ELF-1 (cell line): ENCODE data around the gene HECA.
"Not testable (repeated sequence)": the region's sequence is repeated elsewhere in the genome, so short reads cannot be mapped to it uniquely, and the experiment has no call there.

Experiments
- DNase-seq: peaks from one replicate; pipeline ENCODE4 v3.0.0-alpha.2; 2016; ENCODE audit warnings: low read depth, low spot score

HECA gene

DNA sequence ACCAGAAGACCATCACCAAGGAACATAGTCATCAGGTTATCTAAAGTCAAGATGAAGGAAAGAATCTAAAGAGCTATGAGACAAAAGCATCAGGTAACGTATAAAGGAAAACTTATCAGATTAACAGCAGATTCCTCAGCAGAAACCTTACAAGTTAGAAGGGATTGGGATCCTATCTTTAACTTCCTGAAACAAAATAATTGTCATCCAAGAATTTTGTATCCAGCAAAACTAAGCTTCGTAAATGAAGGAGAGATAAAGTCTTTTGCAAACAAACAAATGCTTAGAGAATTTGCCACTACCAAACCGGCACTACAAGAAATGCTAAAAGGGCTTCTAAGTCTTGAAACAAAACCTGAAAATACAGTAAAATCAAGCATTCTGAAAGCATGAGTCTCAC lies 71.0 kb downstream of the HECA start:
- no peak for DNase-seq

DNA sequence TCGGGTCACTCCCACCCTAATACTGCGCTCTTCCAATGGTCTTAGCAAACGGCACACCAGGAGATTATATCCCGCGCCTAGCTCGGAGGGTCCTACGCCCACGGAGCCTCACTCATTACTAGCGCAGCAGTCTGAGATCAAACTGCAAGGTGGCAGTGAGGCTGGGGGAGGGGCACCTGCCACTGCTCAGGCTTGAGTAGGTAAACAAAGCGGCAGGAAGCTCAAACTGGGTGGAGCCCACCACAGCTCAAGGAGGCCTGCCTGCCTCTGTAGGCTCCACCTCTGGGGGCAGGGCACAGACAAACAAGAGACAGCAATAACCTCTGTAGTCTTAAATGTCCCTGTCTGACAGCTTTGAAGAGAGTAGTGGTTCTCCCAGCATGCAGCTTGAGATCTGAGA lies 75.9 kb downstream of the HECA start:
- not testable (repeated sequence) for DNase-seq

- DNase-seq: not testable (repeated sequence)
Observed at GRCh38 chr6:139212460-139212859, 77.6 kb downstream of the HECA start.

- DNase-seq: peak; percentile 96
Observed at GRCh38 chr6:139219271-139219729, 84.4 kb downstream of the HECA start.

DNA sequence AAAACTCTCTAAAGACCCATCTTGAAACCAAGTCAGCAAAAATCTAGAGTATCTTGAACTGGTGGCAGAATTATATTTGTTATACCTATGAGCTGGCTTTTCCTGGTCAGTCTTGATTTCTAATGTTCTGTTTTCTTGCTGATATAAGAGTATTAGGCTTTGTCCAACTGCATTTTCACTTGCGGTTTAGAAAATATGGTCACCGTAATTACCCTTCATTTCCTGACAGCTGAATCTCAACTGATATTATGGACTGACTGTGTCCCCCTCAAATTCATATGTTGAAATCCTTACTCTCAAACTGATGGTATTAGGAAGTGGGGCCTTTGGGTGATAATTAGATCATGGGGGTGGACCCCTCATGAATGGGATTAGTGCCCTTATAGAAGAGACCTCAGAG lies 84.9 kb downstream of the HECA start:
- no peak for DNase-seq

DNA sequence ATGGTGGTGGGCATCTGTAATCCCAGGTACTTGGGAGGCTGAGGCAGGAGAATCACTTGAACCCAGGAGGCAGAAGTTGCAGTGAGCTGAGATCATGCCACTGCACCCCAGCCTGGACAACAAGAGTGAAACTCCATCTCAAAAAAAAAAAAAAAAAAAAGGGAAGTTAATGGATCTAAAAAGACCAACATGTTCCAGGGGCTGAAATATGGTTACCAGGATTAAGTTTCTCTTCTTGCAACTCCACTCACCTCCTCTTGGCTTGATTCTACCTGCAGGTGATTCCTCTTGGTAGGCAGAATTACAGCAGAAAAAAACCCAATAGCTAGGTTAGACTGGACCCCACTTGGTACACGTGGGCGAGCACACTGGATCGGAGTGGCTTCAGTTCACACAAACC lies 93.5 kb downstream of the HECA start:
- DNase-seq: not testable (repeated sequence)
